ENCODE results near the gene ZNHIT6. TPM values are rescaled to one million over a fixed set of nuclear protein-coding genes. Genes with fewer than 3 reads are reported as not detected.

ZNHIT6 gene
- polyA plus RNA-seq, 1 of the 3 experiments (the other 2 are of a cell fraction), result 7.7 TPM

DNA sequence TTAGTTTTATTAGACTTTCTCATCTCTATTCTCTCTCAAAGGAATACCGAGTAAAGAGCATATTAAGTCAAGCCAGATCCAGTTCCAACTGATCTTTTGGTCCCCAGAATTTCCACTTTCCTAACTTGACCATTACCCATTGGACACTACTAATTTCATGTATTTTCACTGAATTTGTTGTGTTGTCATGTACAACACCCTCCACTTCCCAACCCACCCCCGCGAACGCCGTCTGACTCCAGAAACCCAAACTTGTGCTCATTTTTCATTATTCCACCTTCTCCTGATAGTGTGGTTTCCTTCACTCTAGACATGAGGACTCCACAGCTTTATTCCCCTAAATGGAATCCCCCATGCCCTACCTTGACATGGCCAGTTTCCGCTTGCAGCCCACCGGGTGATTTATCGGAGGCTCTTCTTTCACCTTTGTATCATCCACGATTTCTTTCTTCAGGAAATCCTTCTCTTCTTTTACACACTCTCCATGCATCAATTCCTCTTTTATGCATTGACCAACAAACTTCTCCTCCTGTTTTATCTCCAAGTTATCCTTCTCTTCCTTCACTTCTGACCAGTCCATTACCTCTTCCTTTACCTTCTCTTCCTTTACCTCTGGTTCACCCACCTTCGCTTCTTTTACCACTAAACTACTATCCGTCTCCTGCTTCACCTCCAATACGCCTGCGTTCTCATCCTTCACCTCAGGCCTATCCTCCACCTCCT lies 805 bp downstream of the ZNHIT6 start:
- Histone ChIP-seq H3K79me2 (ENCODE audit: insufficient read depth) (peaks cover 52% of the 10 kb centered on the region), H3K36me3 (replicated peaks in 1 of 2; ENCODE audit: control insufficient read depth in 1 of 2, insufficient read depth in 2 of 2, low read length in 1 of 2) (peaks cover 34 to 35% of the 10 kb centered on the region in 2 experiments), H3K4me3 (ENCODE audit: low read depth in 2 of 2, low read length in 1 of 2) (peak overlapping the region; percentile 71 to 97), H3K9me2 (no peaks in the 10 kb centered on the region), H4K20me1 (ENCODE audit: insufficient read depth) (no peaks in the 10 kb centered on the region), H3K9ac (peak overlapping the region; percentile 76), H3K4me2 (peak overlapping the region; percentile 96), H3K9me3 (no peaks in the 10 kb centered on the region), H3F3A (replicated peaks; ENCODE audit: insufficient read depth) (peaks cover 5% of the 10 kb centered on the region), H3K27ac (ENCODE audit: low read depth in 2 of 2, low read length in 1 of 2) (peak overlapping the region; percentile 78 to 80; a peak in 3 of 4 replicates), H3K4me1 (ENCODE audit: control insufficient read depth in 1 of 2, insufficient read depth in 2 of 2, low read depth in 1 of 2, low read length in 1 of 2) (peaks cover 0 to 12% of the 10 kb centered on the region in 2 experiments; a peak in 2 of 4 replicates), H2AFZ (ENCODE audit: low read depth) (peak overlapping the region; percentile 97; the same call in 1 of the 2 replicates), H3K27me3 (ENCODE audit: insufficient read depth) (no peaks in the 10 kb centered on the region)
- ChIA-PET POLR2A (interaction anchor here (0.8 to 1.2 kb wide), 2 partner anchors 432 to 449 kb away, joined by 3 to 4 read pairs; no protein-coding TSS in a partner anchor), CTCF (interaction anchor here (0.8 to 2.6 kb wide), 4 partner anchors 15 to 399 kb away, joined by 3 to 14 read pairs (median 12); no protein-coding TSS in a partner anchor)
- WGBS (ENCODE audit: low lambda C conversion rate), result 5% methylated on average over 13 of the region's 13 CpGs
- DNase-seq, result no peak
- TF ChIP-seq GATA2 (CRISPR knock-in tag; IDR thresholded peaks at IDR 0.05) (no peak), MEF2A (IDR thresholded peaks at IDR 0.05; ENCODE audit: borderline replicate concordance, low read depth) (no peak), JUND (IDR thresholded peaks at IDR 0.05) (no peak), ELF1 (IDR thresholded peaks at IDR 0.05) (no peak), YY1 (IDR thresholded peaks at IDR 0.05; ENCODE audit: low read depth) (0 out of 2 replicates have a peak, but pooled peaks have one; percentile 9), SIN3A (IDR thresholded peaks at IDR 0.05; ENCODE audit: borderline replicate concordance, low read depth, low read length) (no peak), RXRA (IDR thresholded peaks at IDR 0.05; ENCODE audit: borderline replicate concordance, low read depth) (no peak)

GRCh38 chr1:85705940-85706339 lies 2.3 kb downstream of the ZNHIT6 start:
- H3K9me3 ChIP-seq, result no peaks in the 10 kb centered on the region
- H2AFZ ChIP-seq (ENCODE audit: low read depth), result no peak overlapping the region
- H3K79me2 ChIP-seq (ENCODE audit: insufficient read depth), result peaks cover 64% of the 10 kb centered on the region
- no peaks in the 10 kb centered on the region for H3K9me2 ChIP-seq
- H3K4me1 ChIP-seq (ENCODE audit: control insufficient read depth in 1 of 2, insufficient read depth in 2 of 2, low read depth in 1 of 2, low read length in 1 of 2), result peaks cover 0 to 12% of the 10 kb centered on the region in 2 experiments; a peak in 2 of 4 replicates
- no peak for DNase-seq
- H3K27me3 ChIP-seq (ENCODE audit: insufficient read depth), result no peaks in the 10 kb centered on the region
- peaks cover 49 to 50% of the 10 kb centered on the region in 2 experiments for H3K36me3 ChIP-seq (replicated peaks in 1 of 2; ENCODE audit: control insufficient read depth in 1 of 2, insufficient read depth in 2 of 2, low read length in 1 of 2)
- no peak overlapping the region for H3K4me2 ChIP-seq
- H3K9ac ChIP-seq, result no peak overlapping the region
- no peak overlapping the region for H3K27ac ChIP-seq (ENCODE audit: low read depth in 2 of 2, low read length in 1 of 2)
- WGBS (ENCODE audit: low lambda C conversion rate), result 94% methylated on average over 3 of the region's 3 CpGs
- peaks cover 9% of the 10 kb centered on the region for H3F3A ChIP-seq (replicated peaks; ENCODE audit: insufficient read depth)
- ChIA-PET POLR2A (no interaction called here), CTCF (interaction anchor here (1.8 kb wide), 1 partner anchor 397 kb away, joined by 11 read pairs; no protein-coding TSS in a partner anchor)
- no peak overlapping the region for H3K4me3 ChIP-seq (ENCODE audit: low read depth in 2 of 2, low read length in 1 of 2)
- H4K20me1 ChIP-seq (ENCODE audit: insufficient read depth), result no peaks in the 10 kb centered on the region
- TF ChIP-seq PBX3 (IDR thresholded peaks at IDR 0.05) (no peak), GATA2 (CRISPR knock-in tag; IDR thresholded peaks at IDR 0.05) (no peak), JUND (IDR thresholded peaks at IDR 0.05) (no peak), EZH2phosphoT487 (IDR thresholded peaks at IDR 0.05; ENCODE audit: borderline replicate concordance, low read depth) (no peak), FOSL2 (IDR thresholded peaks at IDR 0.05; ENCODE audit: borderline replicate concordance, low read depth) (no peak), CHD2 (IDR thresholded peaks at IDR 0.05; ENCODE audit: low read length, partially characterized antibody) (no peak), MXI1 (IDR thresholded peaks at IDR 0.05; ENCODE audit: low read depth, low read length) (no peak), SMC3 (IDR thresholded peaks at IDR 0.05; ENCODE audit: low read depth, low read length) (no peak), YY1 (IDR thresholded peaks at IDR 0.05; ENCODE audit: low read depth) (no peak), RFX5 (IDR thresholded peaks at IDR 0.05; ENCODE audit: low read length) (no peak), MEF2A (IDR thresholded peaks at IDR 0.05; ENCODE audit: borderline replicate concordance, low read depth) (no peak), REST (IDR thresholded peaks at IDR 0.05; ENCODE audit: low read depth, low read length) (no peak), RCOR1 (IDR thresholded peaks at IDR 0.05; ENCODE audit: low read length) (no peak), NFIC (IDR thresholded peaks at IDR 0.05; ENCODE audit: borderline replicate concordance) (no peak), GABPA (IDR thresholded peaks at IDR 0.05; ENCODE audit: low read depth) (no peak), TEAD4 (IDR thresholded peaks at IDR 0.05; ENCODE audit: borderline replicate concordance, insufficient read depth) (no peak)
- TF ChIP-seq, protein P1, sequence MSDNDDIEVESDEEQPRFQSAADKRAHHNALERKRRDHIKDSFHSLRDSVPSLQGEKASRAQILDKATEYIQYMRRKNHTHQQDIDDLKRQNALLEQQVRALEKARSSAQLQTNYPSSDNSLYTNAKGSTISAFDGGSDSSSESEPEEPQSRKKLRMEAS (IDR thresholded peaks at IDR 0.05; ENCODE audit: low read depth), result no peak

Measured in SK-N-SH (cell line).